H1 (cell line): Measurements from ENCODE around the gene ZNF606. TPM values are rescaled to one million over a fixed set of nuclear protein-coding genes. Genes with fewer than 3 reads are reported as not detected.

Experiments
- ASH2L ChIP-seq: fragments of 200-600, 300-600 bp; sonication (generic); IDR thresholded peaks from one replicate; pipeline ENCODE4 v1.7.1; 2017; ENCODE audit warnings: low read length
- ATF2 ChIP-seq: IDR thresholded peaks from 2 replicates; pipeline ENCODE4 v1.6.1; 2012; ENCODE audit warnings: low read length, inconsistent platforms
- ATF3 ChIP-seq: IDR thresholded peaks from 2 replicates; pipeline ENCODE4 v1.6.1; 2011; ENCODE audit warnings: low read depth, mild to moderate bottlenecking, low read length; ENCODE audit not compliant: insufficient read depth
- CEBPB ChIP-seq: IDR thresholded peaks from 2 replicates; pipeline ENCODE4 v1.6.1; 2012; ENCODE audit warnings: low read depth, low read length
- CTCF ChIP-seq, 3 experiments: IDR thresholded peaks; 1 replicate in 2 of 3; 2 replicates in 1 of 3; pipeline versions ENCODE4 v1.5.1 to v1.6.1; 2011; ENCODE audit warnings: low read length in 3 of 3, mild to moderate bottlenecking in 3 of 3, inconsistent platforms in 2 of 3, low read depth in 1 of 3, moderate library complexity in 1 of 3; ENCODE audit not compliant: insufficient read depth in 1 of 3; ENCODE audit errors: control extremely low read depth in 1 of 3
- EP300 ChIP-seq, 2 experiments: IDR thresholded peaks; 1 replicate in 1 of 2; 2 replicates in 1 of 2; pipeline ENCODE4 v1.6.1; 2011 to 2012; ENCODE audit warnings: low read depth in 2 of 2, low read length in 2 of 2, mild to moderate bottlenecking in 2 of 2, borderline replicate concordance in 1 of 2, inconsistent platforms in 1 of 2, moderate library complexity in 1 of 2
- GTF2F1 ChIP-seq: IDR thresholded peaks from 2 replicates; pipeline ENCODE4 v1.6.1; 2012; ENCODE audit warnings: low read depth, low read length, improper control_type of control experiment, borderline replicate concordance
- KDM4A ChIP-seq: IDR thresholded peaks from one replicate; pipeline ENCODE4 v1.7.1; 2012; ENCODE audit warnings: low read depth, mild to moderate bottlenecking, moderate library complexity, low read length, inconsistent platforms; ENCODE audit not compliant: severe bottlenecking
- MAX ChIP-seq: IDR thresholded peaks from 2 replicates; pipeline ENCODE4 v1.6.1; 2012; ENCODE audit warnings: inconsistent platforms
- NANOG ChIP-seq: IDR thresholded peaks from 2 replicates; pipeline ENCODE4 v1.6.1; 2011; ENCODE audit warnings: low read length, low read depth, mild to moderate bottlenecking, inconsistent platforms; ENCODE audit not compliant: insufficient read depth, poor library complexity, severe bottlenecking
- NRF1 ChIP-seq: IDR thresholded peaks from 2 replicates; pipeline ENCODE4 v1.6.1; 2011; ENCODE audit warnings: mild to moderate bottlenecking, low read depth, low read length, improper control_type of control experiment
- RAD21 ChIP-seq, 2 experiments: IDR thresholded peaks in 1 of 2; conservative IDR thresholded peaks in 1 of 2; 2 replicates each; pipeline ENCODE4 v1.6.1; 2011; ENCODE audit warnings: low read depth in 2 of 2, low read length in 2 of 2, improper control_type of control experiment in 1 of 2, inconsistent platforms in 1 of 2, mild to moderate bottlenecking in 1 of 2, moderate library complexity in 1 of 2
- SIRT6 ChIP-seq: IDR thresholded peaks from one replicate; pipeline ENCODE4 v1.7.1; 2012; ENCODE audit warnings: low read length, inconsistent platforms
- TBP ChIP-seq: IDR thresholded peaks from 2 replicates; pipeline ENCODE4 v1.6.1; 2011; ENCODE audit warnings: low read depth, low read length, improper control_type of control experiment
- TEAD4 ChIP-seq: IDR thresholded peaks from 2 replicates; pipeline ENCODE4 v1.6.1; 2012; ENCODE audit warnings: low read depth, low read length, inconsistent platforms, mixed read lengths
- ZNF274 ChIP-seq: IDR thresholded peaks from 2 replicates; pipeline ENCODE4 v1.7.0; 2012; ENCODE audit warnings: low read length, borderline replicate concordance; ENCODE audit errors: extremely low read depth
- polyA plus RNA-seq, 7 experiments: library from polyadenylated mRNA; depleted of rRNA in 3 of 7; stranded (reverse) in 5 of 7; unstranded in 2 of 7; fragments of >200 nt in 5 of 7; fragments of 200-250 nt in 2 of 7; gene quantifications; 1 replicate in 5 of 7; 2 replicates in 1 of 7; 4 replicates in 1 of 7; pipeline versions ENCODE4 v1.2.1 to v1.2.3, GENCODE V29; 2011 to 2013; ENCODE audit warnings: missing spikeins in 2 of 7, mixed read lengths in 2 of 7
- total RNA-seq: library from RNA; stranded (reverse); fragmentation: NEBNext Ultra II Directional; extraction: Animal tissue kit (Norgen Biotek cat#: 25700); gene quantifications from 2 replicates; pipeline ENCODE4 v1.2.1, GENCODE V29; 2021

ZNF606 gene
- total and polyA plus RNA-seq, 2 of the 8 experiments (the other 6 are each of a cell fraction or from before 2014, with no cell fraction given), result 5.2 to 19.3 TPM

GRCh38 chr19:58034477-58034793, 31.8 kb upstream of the ZNF606 start (continued):
- no peak for TF ChIP-seq CTCF (IDR thresholded peaks at IDR 0.05; ENCODE audit: control extremely low read depth in 1 of 3, insufficient read depth in 1 of 3, low read depth in 1 of 3, low read length in 3 of 3)
- no peak for TF ChIP-seq CEBPB
- TF ChIP-seq MAX, result peak; percentile 18; the same call in 1 of the 2 replicates
- TF ChIP-seq GTF2F1, result no peak
- no peak for TF ChIP-seq SIRT6
- TF ChIP-seq NRF1, result no peak
- no peak for TF ChIP-seq ATF3
- TF ChIP-seq TBP, result no peak
- no peak for TF ChIP-seq NANOG
- TF ChIP-seq RAD21 (IDR thresholded peaks at IDR 0.05 in 1 of 2, conservative IDR thresholded peaks at IDR 0.05 in 1 of 2; ENCODE audit: low read depth in 2 of 2, low read length in 2 of 2), result no peak
- peak; percentile 9 for TF ChIP-seq KDM4A
- TF ChIP-seq EP300 (IDR thresholded peaks at IDR 0.05; ENCODE audit: borderline replicate concordance in 1 of 2, low read depth in 2 of 2, low read length in 2 of 2), result no peak
- TF ChIP-seq ATF2, result no peak
- TF ChIP-seq ZNF274, result no peak
- no peak for TF ChIP-seq ASH2L
- TF ChIP-seq TEAD4, result no peak
